CD4-positive, alpha-beta T cell treated with Interleukin-4 for 4 hours (primary cell): ENCODE measurements around the gene PAPOLG.
"Not testable (repeated sequence)": the region's sequence is repeated elsewhere in the genome, so short reads cannot be mapped to it uniquely, and the experiment has no call there.

Experiments
- DNase-seq: peaks from one replicate; pipeline ENCODE4 v3.0.0-alpha.2; 2020

The PAPOLG gene

DNA sequence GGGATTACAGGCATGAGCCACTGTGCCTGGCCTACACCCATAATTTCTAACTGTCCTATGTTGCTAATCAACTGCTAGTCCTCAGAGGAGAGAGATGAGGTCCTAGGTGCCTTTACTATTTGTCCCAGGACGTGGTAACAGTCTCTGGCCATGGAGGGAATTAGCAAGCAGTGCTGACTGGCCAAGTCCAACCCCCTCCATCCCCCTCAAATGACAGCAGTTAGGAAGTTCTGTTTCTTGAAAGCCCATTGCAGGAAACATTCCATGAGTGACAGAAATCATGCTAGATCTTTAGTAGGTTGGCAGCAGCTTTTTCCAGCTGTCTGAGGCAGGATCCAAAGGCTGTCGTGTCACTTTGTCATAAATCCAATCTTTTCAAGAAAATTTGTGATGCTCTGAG is 69.6 kb downstream of the PAPOLG start:
- DNase-seq = no peak

DNA sequence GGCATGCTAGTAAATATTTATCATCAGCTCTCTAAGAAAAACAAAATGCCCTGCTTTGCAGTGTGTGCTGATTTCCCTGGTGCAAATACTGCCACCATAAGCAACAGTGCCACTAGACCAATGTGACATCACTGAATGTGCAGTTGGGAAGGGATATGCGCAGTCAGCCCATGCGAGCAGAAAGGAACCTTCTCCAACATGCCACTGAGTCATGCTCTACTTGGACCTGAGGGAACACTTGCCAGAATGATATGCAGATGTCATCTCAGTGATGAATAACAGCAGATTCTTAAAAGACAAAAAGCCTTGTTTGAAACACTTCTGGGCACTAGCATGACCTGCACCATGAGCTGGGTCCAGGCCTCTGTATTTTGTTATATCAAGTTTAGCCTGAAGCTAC is 70.0 kb downstream of the PAPOLG start:
- DNase-seq = no peak

DNA sequence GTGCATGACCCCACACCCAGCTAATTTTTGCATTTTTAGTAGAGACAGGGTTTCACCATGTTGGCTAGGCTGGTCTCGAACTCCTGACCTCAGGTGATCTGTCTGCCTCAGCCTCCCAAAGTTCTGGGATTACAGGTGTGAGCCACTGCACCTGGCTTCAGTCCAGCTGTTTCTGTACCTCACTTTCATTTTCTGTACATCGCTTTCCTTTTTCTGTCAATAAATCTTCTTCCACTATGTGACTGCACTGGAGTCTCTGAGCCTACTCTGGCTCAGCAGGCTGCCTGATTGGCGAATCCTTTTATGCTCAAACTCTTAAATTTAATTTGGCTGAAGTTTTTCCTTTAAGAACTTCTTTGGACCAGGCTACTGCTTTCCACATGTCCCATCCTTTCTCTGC is 70.8 kb downstream of the PAPOLG start:
- not testable (repeated sequence) for DNase-seq

DNA sequence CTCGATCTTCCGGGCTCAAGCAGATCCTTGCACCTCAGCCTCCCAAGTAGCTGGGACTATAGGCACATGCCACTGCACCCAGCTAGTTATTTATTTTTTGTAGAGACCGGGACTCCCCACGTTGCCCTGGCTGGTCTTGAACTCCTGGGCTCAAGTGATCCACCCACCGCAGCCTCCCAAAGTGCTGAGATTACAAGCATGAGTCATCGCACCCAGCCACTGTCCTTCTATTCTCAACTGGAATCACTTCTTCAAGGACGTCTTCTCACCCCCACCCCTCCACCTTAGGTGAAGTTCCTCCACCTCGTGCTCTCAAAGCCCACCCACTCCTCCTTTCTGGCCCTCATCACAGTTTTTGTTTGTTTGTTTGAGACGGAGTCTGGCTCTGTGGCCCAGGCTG is 71.3 kb downstream of the PAPOLG start:
- no peak for DNase-seq

DNA sequence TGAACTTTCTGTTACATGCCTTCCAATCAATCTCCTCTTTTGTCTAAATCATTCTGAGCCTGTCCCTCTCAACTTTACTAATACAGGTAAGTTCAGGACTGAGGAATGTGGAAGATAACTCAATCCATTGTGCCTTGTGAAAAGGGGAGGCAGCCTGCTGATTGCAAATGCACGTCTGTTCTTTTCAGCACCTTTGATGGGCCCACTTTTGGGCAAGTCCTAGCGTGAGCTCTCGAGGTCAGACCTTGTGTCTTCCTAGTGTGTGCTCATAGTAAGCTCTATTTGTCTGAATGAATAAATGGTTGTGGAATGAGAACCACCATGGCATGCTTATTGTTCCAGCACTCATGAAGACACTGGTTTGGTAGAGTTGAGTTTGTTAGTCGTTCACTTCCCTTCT is 74.9 kb downstream of the PAPOLG start:
- no peak for DNase-seq

DNA sequence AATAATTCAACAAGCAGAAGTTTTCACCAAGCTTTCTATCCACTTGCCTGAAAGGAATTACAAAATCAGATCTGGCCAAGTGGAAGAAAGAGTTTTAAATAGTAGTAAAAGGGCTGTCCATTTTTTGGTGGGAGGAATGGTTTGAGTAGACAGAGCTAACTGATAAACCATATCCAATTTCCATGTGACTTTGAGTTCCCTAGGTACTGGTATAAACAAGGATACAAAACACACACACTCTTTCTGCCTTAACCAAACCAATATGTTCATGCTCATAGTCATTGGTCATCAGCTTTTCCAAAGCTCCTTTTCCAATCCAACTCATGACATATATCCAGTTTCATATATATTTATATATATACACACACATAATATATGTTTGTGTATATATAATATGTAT is 75.9 kb downstream of the PAPOLG start:
- no peak for DNase-seq

DNA sequence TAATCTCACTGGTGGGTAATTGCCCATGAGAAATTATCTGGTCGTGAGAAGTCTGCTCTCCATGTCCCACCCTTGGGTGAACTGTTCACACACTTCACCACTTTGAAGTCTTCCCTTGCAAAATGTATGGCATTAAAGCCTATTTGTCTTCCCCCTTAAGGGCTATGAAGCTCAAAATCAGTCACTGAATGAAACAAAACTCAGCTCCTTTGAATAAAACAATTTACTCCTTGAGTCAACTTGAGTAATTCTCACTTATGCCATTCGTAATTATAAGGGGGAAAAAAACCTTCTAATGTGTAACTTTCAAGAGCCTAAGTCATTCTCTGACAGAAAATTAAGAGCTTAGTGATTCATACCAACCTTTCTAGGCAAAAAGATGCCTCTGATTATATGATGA is 76.6 kb downstream of the PAPOLG start:
- no peak for DNase-seq

DNA sequence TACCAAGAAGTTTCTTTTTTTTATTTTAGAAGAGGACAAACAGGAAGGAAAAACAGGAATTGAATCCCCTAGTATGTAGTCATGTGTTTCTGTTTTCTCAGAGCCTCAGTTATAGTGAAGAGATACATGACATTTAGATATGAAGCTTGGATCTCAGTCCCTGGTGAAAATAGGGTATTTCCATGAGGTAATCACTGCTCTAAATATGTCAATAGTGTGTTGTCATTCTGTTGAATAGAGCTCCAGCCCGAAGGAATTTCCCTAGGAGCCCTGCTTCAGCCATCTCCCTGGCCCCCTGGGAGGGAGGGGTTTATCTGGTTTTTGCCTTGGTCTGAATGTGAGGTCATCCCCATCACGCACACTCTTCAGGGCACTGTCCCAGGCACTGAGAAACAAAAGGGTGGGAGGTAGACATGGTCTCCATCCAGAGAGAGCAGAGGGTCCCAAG is 78.2 kb downstream of the PAPOLG start:
- DNase-seq = no peak

DNA sequence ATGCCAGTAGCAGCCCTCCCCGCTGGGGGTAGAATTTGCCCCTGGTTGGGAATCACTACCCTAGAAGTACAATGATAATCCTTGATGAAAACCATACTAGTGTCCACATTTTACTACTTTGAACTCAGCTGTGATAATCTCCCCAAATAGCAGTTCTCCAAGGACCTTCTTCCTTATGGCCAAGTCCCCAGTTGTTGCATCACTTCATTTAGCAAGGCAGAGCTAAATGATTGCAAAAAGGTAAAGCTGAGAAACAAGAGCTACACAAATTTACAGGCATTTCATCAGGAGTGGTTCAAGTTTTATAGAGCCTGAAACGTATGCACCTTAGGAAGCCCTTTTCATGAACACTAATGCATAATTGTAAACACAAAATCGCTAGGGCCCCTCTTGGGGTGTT is 80.4 kb downstream of the PAPOLG start:
- DNase-seq = no peak

DNA sequence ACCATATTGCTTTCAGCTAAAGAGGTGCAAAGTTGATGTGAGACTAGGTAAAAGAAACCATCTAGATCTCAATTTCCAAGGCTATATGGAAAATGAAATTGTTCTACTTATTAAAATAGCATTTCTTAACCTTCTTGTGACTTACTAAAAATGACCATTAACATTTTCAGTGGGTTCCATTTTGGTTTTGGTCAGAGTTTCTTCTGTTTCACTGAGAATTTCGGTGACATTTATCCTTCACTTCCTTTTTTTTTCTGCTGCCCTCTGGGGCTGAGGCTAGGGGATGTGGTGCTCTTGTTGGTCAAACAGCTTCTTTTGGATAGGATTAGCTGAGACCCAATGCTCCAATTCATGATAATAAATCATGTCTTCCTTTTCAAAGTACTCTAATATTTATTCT is 81.1 kb downstream of the PAPOLG start:
- no peak for DNase-seq

DNA sequence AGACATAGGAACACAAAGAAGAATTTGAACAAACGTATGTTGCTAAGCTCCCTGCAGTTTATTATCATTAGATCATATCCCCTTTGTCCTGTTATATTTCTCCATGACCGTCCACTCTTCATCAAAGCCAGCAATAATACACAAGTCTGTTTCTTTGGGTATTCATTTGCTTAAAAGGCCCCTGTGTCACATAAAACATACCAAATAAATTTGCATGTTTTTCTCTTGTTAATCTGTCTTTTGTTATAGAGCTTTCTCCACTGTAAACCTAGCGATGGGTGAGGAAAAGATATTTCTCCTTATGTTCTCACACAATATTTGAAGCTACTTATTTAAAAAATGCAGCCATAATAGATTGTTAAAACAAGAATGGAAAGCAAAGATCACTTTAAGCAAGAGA is 82.4 kb downstream of the PAPOLG start:
- no peak for DNase-seq

DNA sequence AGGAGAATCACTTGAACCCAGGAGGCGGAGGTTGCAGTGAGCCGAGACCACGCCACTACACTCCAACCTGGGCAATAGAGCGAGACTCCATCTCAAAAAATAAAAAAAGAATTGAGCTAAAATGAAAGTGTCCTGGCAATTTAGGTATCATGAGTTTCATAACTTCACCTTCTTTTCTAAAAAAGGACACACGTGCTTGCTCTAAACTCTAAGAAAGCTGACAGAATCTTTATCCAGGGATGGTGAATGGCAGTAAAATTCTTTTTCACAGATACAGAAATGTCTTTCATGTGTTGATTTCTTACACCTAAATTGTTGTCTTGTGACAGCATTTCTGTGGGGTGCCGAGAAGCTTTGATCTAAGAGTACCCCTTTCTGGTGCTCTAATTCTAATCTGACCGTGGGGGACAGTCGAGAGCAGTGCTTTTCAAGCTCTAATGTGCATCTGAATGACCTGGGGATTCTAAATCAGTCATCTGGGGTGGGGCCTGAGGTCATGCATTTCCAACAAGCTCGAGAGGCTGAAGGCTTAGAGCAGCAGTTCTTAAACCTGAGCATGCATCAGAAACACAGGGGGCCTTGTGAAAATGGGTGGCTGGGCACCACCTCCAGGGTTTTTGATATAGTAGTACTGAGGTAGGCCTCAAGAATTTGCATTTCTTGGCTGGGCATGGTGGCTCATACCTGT is 83.2 kb downstream of the PAPOLG start:
- DNase-seq = no peak

DNA sequence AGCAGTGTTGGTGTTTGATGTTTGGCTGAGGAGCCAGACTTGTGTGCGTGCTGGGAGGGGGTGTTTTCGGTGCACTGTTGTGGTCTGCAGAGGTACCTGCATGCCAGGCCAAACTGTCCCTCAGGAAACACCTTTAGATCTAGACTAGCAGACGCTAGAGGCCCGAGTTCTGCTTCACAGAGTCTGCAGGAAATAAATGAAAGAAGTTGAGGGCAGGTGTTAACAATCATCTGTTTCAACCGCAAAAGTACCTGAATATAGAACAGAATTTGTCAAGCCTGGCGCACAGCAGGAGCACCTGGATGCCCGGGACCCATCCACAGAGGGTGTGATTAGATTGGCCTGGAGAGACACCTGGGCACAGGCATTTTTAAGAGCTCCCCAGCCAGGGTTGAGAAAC is 84.8 kb downstream of the PAPOLG start:
- DNase-seq = peak; percentile 11

DNA sequence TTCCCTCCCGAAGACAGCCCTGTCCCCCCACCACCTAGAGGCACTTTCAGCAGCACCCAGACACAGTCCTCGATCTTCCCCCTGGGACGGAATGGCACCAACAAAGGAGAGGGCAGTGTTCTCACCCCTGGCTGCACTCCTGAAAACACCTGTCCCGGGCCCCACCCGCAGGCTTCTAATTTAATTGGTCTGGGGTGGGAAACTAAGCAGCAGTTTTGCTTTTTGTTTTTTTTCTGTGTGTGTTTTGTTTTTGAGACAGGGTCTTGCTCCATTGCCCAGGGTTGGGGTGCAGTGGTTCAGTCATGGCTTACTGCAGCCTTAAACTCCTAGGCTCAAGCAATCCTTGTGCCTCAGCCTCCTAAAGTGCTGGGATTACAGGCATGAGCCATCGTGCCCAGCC is 86.9 kb downstream of the PAPOLG start:
- DNase-seq = no peak

DNA sequence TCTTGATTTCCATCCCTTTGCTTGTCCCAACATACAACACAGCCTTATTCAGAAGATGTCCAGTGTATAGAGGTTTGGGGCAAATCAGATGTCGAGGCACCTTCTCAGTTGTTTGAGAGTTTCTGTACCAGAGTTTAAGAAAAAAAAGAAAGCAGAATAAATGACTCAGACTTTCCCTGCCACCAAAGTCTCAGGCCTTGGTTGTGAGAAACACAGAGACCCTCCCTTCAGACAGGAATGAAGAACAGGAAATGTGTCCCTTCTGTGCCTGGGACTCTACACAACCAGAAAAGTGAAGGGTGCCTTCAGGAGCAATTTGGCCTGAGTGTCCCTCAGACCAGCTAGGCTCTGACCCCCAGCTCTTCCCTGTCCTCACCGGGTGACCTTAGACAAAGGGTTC is 88.0 kb downstream of the PAPOLG start:
- DNase-seq = no peak

DNA sequence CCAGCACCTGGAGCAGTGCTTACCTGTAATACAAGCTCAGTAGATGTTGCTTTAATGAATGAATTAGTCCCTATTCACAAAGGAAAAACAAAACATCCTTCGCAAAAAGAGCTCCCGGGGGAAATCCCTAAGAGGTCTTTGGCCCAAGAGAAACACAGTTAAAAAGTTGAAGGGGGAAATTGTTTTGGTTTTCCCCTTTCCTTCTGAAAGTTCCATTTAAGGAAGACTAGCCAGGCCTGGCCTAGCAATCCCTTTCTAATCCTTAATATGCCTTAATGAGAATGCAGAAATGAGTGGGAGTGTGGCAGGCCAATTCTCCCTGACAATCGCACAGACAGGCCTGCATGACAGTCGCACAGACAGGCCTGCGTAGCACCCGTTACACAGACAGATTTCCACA is 91.8 kb downstream of the PAPOLG start:
- DNase-seq = no peak
